Activated CD4-positive, alpha-beta T cell treated with anti-CD3 and anti-CD28 coated beads for 4 hours (primary cell): Measurements from ENCODE around the gene ZNF503.

ENCODE experiments used
- DNase-seq, 2 donors: peaks; one replicate each; pipeline ENCODE4 v3.0.0-alpha.2; 2020

The ZNF503 gene

DNA sequence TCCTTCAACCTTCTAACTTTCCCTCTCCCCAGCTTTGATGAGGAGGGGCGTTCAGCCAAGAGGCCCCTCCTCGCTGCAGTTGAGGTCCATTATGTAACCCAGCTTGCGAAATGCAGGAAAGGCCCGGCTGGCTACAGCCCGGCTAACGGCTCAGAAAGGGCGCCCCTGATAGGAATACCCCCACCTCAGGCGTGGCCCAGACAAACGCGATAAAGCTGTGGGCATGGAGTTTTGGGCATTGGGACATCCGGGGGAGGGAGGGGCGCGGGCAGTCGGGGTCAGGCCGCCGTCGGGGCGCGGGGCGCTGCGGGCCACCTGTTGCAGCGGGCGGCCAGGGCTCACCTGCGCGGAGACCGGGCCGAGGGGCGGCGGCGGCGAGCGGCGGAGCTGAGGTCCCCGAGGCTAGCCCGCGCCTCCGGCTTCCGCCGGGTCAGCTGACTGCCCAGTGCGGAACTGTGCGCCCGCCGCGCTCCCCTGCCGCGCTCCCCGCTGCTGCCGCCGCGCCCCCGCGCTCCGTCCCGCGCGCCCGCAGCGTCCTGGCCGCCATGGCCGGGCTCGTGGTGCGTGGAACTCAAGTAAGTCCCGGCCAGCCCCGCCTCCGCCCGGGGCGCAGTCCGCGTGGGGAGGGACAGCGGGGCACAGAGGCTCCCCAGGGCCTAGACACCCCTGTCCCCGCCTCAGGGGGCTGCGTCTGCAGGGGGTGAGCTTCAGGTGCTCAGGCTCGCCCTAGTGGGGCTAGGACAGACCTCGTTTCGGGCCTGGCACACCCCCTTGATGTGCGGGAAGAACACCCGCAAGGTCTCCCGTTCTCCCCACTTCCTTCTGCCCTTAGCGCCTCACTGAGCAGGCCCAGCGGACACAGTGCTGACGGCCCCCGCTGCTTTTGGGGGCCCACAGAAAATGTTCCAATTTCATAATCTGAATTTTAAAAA, 29.9 kb upstream of the ZNF503 start, which contains the start of gene LRMDA:
TSS of gene LRMDA (plus strand) at position 445 of the 932 bp plus-strand sequence.
- DNase-seq: no peak

DNA sequence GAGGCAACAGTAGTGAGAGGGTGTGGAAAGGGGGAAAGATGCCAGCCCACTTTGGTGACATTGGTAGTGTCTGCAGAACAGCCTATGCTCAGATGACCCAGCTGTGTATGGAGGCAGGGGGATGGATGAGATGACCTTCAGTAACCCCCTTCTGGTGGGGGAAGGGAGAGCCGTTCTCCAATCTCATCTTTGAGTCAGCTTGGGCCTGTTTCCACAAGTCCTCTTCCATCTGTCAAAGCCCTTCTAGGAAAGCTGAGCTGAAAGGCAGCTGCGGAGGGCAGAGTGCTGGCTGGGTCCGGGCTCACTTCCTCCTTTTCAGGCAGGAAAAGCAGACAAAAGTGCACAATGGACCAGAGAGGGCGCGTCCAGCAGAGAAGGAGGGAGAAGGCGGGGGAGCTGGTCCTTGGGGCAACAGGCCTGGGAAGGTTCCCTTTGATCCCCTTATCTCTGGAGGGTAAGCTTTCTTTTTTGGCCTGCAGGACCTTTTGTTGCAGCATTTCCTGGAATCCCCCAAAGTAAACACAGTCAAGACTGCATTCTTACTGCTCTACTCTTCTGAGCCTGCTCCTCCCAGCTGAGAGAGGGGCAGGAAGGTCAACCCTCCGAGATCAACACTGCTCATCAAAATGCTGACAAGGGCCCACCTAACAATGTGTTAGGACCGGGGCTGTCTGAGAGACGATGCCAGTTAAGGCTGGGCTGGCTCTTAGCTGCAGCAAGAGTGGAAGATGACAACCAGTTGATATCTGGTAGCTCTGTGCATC, 28.6 kb upstream of the ZNF503 start:
- no peak for DNase-seq

DNA sequence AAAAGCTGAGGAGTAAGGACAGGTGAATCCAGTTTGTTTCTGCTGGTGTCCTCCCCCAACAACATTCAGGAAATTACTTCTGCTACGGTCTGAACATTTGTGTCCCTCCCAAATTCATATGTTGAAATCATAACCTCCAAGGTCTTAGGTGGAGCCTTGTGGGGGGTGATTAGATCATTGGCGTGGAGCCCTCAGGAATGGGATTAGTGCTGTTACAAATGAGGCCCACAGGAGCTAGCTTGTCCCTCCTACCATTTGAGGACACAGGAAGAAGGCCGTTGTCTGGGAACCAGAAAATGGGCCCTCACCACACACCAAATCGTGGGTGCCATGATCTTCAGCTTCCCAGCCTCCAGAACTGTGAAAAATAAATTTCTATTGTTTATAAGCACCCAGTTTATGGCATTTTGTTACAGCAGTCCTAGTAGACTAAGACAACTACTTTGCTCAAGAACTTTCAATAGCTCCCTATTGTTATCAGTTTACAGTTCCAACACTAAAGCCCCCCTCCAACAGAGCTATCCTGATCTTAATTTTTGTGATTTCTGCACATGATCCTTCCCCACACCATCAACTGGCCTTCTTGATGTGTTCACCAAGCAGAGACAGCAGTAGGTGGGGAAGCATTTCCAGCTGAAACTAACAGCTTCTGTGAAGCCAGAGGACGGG, 27.7 kb upstream of the ZNF503 start:
- DNase-seq: no peak

DNA sequence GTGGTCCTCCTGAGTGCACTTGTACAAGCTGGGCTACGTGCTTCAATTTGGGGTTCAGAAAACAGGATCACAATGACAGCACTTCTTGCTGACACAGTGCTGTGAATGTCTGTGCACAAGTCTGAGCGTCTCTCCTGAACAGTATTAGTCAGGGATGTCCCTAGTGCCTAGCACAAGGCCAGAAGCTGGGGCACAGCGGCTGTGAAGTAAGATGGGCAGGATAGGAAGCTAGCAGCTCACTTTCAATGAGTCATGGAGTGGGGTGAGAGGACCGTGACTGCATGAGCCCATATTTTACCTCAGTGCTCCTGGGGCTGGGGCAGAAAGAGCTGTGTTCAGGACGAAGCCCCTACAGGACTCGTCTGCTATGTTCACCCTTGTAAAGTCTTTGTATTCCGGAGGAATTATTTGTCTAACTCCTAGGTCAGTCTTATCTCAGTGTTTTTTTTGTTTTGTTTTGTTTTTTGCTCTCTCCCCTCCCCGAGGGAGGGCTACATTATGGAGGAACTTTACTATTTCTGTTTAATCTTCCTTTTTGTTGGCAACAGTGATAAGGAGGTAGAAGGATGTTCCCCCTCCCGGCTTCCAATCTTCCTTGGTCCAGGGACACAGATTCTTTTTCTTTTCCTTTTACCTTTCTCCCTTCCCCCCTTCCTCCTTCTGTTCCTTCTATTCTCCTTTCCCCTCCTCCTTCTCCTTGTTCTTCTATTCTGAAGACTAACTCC, 27.0 kb upstream of the ZNF503 start:
- no peak for DNase-seq

- DNase-seq: no peak
Measured at GRCh38 chr10:75427951-75428350, 26.4 kb upstream of the ZNF503 start.

- no peak for DNase-seq
Measured at GRCh38 chr10:75426880-75427279, 25.3 kb upstream of the ZNF503 start.

DNA sequence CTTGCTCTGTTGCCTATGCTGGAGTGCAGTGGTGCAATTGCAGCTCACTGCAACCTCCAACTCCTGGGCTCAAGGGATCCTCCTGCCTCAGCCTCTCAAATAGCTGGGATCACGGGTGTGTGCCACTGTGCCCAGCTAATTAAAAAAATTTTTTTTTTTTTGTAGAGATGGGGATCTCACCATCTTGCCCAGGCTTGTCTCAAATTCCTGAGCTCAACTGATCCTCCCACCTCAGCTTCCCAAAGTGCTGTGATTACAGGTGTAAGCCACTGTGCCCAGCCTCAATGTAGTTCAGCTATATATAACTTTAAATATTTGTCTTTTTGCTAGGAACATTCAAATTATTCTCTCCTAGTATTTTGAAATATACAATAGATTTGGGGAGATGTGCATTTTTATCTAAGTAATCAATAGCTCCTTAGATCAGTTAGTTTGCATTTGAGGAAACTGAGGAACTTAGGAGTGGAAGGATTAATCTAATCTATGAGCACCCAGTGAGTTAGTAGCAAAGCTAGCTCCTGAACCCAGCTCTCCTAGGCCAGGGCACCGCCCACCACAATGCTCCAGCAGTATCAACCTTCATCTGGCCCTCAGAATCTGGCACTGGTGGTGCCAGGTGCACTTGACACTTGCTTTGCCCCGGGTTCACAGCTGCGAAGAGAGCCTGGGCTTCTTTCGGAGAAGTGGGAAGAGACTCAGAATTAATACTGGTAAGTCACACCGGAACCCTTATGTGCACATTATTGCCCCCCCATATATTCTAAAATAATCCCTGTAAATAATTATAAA, 23.9 kb upstream of the ZNF503 start:
- DNase-seq: no peak

DNA sequence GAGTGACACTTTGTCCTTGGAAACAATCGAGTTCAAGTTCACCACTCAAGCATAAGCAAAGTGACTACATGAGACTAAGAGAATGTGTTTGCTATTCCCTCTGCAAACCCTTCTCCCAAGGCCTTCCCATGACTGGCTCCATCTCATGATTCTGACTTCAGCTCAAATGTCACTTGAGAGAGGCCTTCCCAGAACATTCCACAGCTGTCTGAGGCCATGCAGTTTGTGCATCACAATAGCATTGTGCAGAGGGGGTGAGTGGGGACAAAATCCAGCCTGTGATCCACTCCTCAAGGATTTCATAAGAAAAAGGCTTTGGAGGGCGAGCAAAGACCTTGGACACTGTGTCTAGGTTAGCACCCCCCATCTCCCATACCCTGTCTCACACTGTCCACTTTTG, 23.0 kb upstream of the ZNF503 start:
- no peak for DNase-seq

GRCh38 chr10:75422913-75423312, 21.3 kb upstream of the ZNF503 start:
- no peak for DNase-seq

DNA sequence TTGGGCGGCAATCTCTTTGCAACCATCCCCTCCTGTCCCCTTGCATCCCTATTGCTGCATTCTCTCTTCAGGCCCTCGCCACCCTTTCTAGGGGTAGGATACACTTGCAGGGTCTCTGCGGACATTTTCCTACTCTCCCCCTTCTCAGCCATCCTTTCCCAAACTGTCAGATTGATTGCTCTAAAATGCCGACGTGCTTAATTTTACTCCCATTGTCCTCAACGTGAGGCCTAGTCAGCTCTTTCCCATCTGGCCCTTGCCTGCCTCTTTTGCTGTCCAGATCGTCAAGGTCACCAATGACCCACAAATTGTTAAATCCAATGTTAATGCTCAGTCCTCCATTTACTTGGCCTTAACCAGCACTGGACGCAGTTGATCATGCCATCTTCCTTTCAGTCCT, 17.1 kb upstream of the ZNF503 start:
- DNase-seq: no peak

GRCh38 chr10:75418293-75418692, 16.7 kb upstream of the ZNF503 start:
- DNase-seq: no peak

DNA sequence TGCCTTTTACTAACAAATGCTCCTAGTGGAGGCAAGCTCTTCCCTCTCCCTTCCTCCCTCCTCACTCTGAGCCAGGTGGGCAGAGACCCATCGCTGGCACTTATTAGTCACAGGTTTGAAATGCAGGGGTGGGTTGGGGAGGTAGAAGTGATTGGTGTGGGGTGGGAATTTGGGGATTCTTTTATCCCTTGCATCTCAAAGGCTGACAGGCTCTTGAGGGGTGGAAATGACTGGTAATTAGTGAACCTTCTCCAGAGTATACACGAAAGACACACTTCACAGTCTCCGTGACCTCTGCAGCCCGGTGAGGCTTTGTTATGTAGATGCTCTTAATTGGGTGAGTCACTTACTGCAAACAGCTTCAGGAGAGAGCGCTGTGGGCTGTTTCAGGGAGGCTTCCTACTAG, 16.0 kb upstream of the ZNF503 start:
- no peak for DNase-seq

- no peak for DNase-seq
Measured at GRCh38 chr10:75414527-75414926, 13.0 kb upstream of the ZNF503 start.

DNA sequence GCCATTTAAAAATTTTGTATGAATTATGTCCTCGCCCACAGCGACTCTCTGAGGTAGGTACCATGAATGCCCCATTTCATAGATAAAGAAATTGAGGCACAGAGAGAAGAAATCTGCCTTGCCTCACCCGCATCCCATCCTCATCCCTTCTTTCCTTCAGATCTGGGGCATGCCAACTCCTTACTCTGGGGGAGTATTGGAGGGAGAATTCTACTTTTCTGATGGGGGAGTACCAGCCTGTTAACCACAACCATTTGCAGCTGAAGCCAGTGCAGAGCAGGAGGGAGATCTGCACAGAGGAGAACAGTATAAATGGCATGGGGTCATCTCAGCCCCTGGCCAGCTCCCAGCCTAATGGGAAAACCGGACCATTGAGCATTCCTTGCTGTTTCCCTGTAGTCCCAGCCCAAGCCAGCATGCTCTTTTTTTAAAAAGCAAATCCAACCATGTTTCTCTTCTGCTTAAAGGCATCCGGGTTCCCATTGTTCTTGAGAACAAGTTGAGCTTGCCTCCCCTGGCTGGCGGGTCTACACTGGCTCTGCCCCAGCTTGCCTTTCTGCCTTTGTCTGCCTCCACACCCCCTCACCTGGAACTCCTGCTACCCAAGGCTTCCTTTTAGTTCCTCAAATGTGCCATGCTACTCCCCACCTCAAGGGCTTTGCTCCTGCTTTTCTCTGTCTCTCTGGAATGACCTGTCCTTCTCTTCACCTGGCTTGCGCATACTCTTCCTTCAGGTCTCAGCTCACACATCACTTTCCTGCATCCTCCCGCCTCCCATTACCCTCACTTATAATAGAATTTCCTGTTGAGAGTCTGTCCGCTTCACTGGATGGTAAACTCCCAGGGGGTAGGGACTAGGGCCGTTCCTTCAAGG, 8.8 kb upstream of the ZNF503 start:
- DNase-seq: no peak

GRCh38 chr10:75408911-75409885, 7.6 kb upstream of the ZNF503 start:
- DNase-seq: no peak

GRCh38 chr10:75408509-75408875, 6.9 kb upstream of the ZNF503 start:
- DNase-seq: no peak

DNA sequence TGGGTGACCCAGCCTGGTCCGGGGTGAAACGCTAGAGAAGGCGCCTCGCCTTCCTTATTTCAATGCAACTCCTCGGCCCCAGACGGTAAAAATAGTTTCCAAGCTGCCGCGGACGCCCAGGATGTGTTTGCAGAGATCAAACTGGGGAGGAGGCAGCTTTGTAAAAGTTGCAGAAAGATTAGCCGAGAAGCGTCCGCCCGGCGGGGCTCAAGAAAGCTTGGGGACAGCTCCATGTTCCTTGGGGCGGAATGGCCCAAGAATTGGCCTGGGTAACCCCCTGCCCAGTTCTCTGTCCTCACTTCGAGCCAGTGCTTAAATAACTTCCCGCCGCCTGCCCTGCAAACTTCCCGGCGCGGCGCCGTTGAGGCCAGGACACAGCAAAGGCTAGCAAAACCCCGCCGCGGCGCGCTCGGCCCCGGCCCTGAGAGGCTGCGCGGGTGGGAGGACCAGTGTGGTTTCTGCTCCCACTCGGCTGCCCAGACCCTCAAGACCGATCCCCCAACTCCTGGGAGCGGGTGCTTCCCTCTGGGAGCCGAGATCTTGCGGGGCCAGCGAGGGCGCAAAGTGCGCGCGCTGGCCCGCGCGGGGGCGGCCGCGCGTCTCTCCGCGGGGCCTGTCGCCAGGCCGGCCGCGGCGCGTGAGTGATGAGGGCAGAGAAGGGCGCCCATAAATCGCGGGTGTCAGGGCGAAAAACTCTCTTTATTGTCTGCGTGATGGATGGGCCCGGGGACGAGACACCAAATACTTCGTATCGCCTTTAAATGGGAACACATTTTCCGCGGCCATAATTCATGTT, 6.3 kb upstream of the ZNF503 start:
- DNase-seq: no peak

DNA sequence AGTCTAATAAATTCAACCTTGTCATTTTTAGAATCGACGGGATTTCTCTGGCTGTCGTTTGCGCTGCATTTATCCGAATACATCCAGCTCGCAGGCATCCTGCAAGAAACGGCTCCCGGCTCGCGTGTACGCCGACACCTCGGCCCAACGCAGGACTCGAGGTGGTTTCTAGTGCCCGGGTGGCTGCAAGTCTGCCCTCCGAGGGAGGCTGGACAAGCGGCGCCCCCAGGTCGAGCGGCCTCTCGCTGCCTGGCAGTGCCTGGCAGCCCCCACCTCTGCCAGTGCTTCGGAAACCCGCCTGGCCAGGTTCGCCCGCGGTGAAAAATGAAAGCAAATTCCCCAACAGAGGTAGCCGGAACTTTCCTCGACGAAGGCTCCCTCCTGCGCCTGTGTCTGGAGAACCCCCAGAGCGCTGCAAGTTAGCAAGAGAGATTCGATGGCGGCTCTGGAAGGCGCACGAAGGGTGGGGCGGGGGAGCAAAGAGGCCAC, 5.7 kb upstream of the ZNF503 start:
- DNase-seq: no peak
